ENCODE measurements around the gene SP140.
A peak's percentile ranks its signal among the peaks of the same experiment; 100 is the strongest.
"Not testable (repeated sequence)": the region's sequence is repeated elsewhere in the genome, so short reads cannot be mapped to it uniquely, and the experiment has no call there.

Gene SP140

GRCh38 chr2:230327418-230328154 lies 102.0 kb downstream of the SP140 start:
- no peak for DNase-seq

DNA sequence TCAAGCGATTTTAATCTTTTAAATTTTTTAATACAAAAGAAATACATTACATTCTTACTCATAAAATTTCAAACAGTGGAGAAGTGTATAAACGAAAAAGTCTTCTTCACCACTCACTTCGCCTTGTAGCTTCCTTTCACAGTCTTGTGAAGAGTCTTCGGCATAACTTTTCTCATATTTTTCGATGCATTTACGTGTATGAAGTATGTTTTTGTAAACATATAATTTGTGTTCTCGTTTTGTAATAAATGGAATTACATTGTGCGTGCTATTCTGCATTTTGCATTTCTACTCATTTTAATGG lies 102.6 kb downstream of the SP140 start:
- no peak for DNase-seq

DNA sequence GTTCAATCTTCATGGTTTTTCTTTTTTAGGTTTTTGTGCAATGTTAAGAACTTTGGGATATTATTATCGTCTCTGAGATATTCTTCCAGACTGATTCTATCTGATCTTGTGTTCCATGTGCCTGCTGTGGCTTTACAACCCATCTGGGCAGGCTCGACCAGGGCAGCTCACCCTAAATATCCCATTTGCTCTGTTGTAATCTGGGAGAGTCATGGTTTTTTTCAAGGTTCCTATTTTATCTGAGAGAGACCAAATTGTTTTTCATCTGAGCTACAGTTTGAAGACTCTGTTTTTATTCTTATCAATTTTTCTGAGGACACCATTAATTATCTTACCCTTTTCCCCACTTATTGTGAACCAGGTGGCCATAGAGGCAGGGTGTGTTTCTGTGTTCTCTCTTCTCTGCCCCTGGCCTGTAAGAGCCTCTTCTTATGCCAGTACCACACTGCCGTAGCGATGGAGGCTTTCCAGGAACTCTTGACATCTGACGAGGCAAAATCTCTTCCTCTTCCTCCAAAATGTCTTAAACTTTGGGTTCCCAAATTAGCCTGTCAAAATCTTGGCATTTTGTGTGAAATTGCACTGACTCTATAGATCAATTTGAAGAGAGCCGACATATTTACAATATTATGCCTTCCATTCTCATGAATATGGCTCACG lies 104.5 kb downstream of the SP140 start:
- DNase-seq = no peak

- DNase-seq = peak; percentile 73
These were observed 105.2 kb downstream of the SP140 start for GRCh38 chr2:230330725-230331124.

DNA sequence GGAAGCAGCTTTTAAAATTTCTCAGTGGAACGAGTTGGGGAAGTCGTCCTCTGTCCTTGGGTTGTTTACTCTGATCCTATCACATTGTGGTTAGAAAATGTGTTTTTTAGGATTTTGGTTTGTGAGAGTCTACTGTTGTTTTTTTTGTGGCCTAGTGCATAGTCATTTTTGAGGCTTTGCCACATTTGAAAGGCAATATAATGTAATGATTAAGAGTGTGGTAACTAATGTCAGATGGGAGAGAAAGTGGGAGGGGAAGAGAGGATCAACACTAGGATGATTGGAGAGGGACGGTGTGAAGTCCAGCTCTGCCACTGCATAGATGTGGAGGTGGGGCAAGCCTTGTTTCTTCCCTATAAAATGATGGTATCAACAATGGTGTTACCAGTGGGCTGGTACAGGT lies 109.9 kb downstream of the SP140 start:
- DNase-seq = no peak

DNA sequence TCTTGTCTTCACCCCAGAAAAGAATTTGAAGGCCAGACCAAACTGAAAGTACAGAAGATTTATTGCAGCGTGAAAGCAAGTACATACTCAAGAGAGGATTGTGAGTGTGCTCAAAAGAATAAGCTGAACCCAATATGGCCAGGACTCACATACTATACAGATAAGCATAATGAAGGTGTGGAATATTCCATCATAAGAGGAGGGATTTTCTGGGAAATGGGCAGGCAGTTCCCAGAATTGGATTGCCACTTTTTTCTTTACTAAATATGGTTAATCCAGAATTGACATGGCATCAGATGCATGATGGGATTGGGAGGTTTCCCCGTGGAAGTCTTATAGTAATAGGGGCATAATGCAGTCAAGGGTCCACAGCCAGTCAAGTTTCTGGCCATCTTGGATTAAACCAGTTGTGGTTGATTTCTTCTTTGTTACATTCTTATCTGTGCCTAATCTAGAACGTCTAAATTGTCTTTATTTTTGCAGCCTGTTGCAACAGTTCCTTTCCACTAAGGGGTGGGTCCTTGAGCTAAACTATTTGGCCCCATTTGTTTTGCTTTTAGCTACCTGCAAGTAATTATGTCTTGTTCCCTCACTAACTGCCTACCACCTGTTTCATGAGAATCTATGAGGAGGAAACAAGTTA lies 110.4 kb downstream of the SP140 start:
- no peak for DNase-seq

DNA sequence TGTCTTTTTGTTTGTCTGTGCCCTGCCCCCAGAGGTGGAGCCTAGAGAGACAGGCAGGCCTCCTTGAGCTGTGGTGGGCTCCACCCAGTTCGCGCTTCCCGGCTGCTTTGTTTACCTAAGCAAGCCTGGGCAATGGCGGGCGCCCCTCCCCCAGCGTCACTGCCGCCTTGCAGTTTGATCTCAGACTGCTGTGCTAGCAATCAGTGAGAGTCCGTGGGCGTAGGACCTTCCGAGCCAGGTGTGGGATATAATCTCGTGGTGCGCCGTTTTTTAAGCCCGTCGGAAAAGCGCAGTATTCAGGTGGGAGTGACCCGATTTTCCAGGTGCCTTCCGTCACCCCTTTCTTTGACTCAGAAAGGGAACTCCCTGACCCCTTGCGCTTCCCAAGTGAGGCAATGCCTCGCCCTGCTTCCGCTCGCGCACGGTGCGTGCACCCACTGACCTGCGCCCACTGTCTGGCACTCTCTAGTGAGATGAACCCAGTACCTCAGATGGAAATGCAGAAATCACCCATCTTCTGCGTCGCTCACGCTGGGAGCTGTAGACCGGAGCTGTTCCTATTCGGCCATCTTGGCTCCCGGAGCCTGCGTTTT lies 116.5 kb downstream of the SP140 start:
- DNase-seq = not testable (repeated sequence)

GRCh38 chr2:230343041-230343624 lies 117.6 kb downstream of the SP140 start:
- DNase-seq = not testable (repeated sequence)

- DNase-seq = peak; percentile 33
These were observed 118.2 kb downstream of the SP140 start for GRCh38 chr2:230343747-230344146.

GRCh38 chr2:230346465-230346864 lies 120.9 kb downstream of the SP140 start:
- DNase-seq = no peak

- no peak for DNase-seq
These were observed 121.5 kb downstream of the SP140 start for GRCh38 chr2:230346921-230347533.

GRCh38 chr2:230347659-230348305 lies 122.2 kb downstream of the SP140 start:
- DNase-seq = peak; percentile 25

- DNase-seq = no peak
These were observed 123.3 kb downstream of the SP140 start for GRCh38 chr2:230348787-230349186.

DNA sequence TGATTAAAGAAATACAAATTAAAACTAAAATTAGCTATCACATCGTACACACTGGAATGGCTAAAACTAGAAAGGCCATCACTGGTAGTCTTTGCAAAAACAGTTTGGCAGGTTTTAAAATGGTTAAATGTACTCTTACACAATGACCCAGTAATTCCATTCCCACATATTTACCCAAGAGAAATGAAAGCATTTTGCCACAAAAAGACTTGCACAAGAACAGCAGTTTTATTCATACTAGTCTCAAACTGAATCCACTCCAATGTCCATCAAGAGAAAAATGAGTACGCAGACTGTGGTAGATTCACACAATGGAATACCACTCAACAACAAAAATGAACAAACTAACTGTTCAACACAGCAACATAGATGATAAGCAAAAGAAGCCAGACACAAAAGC lies 130.5 kb downstream of the SP140 start:
- DNase-seq = no peak

- peak; percentile 62 for DNase-seq
These were observed 132.8 kb downstream of the SP140 start for GRCh38 chr2:230358305-230358704.

GRCh38 chr2:230360028-230360427 lies 134.5 kb downstream of the SP140 start:
- DNase-seq = no peak

DNA sequence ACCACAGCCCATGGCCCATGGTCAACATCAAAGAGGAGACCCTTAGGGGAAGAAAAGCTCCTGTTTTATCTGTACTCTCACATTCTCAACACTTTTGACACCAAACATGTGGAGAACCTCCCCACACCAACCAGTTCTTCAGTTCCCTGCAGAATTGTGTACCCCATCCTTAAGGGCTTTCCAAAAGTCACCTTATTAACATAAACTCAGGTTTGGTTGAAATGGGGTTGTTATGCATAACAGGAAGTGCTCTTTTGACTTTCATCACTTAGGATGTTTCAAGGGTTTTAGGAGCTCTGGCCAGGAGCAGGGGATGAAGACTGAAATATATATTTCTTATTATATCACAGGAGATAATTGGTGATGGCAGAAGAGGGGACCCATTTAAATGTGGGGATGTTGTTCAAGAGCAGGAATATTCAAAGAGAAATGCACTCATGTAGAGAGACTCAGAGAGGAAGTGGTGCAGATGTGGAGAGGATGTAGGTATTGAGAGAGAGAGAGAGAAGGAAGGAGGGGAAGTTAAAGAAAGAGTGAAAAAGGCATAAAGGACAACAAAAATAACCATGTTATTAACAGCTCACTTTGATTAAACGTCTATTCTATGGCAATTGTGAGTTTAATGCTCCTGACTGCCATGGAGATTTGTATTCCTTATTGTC lies 136.6 kb downstream of the SP140 start:
- DNase-seq = no peak

All from EL (cell line).